CD14-positive monocyte (primary cell): ENCODE measurements around the gene NT5DC4. TPM values are rescaled to one million over a fixed set of nuclear protein-coding genes. Genes with fewer than 3 reads are reported as not detected.
A peak's percentile ranks its signal among the peaks of the same experiment; 100 is the strongest.

Source experiments
- DNase-seq, 3 donors: peaks; one replicate each; pipeline ENCODE4 v3.0.0-alpha.2; 2011 to 2022
- H2AFZ ChIP-seq: 2 replicates; pipeline ENCODE4 v1.6.0; 2012; ENCODE audit warnings: mild to moderate bottlenecking, low read depth, low read length, inconsistent platforms; ENCODE audit not compliant: insufficient read depth, poor library complexity, severe bottlenecking
- H3K27ac ChIP-seq, 2 donors: 1 replicate in 1 of 2; 2 replicates in 1 of 2; pipeline ENCODE4 v1.5.1; 2012 to 2013; ENCODE audit warnings: low read length in 2 of 2, control low read depth in 1 of 2, inconsistent platforms in 1 of 2, low read depth in 1 of 2, mild to moderate bottlenecking in 1 of 2
- H3K27me3 ChIP-seq, 2 donors: one replicate each; pipeline versions ENCODE4 v1.6.0 to v1.6.1; 2011 to 2013; ENCODE audit warnings: low read length in 2 of 2; ENCODE audit not compliant: control insufficient read depth in 2 of 2, insufficient read depth in 2 of 2
- H3K36me3 ChIP-seq, 2 donors: replicated peaks in 1 of 2; 1 replicate in 1 of 2; 2 replicates in 1 of 2; pipeline versions ENCODE4 v1.5.1 to v1.6.1; 2012 to 2013; ENCODE audit warnings: low read length in 2 of 2, control low read depth in 1 of 2, inconsistent platforms in 1 of 2, mild to moderate bottlenecking in 1 of 2; ENCODE audit not compliant: insufficient read depth in 2 of 2, control insufficient read depth in 1 of 2
- H3K4me1 ChIP-seq, 2 donors: 1 replicate in 1 of 2; 2 replicates in 1 of 2; pipeline versions ENCODE4 v1.5.1 to v1.6.1; 2012 to 2013; ENCODE audit warnings: low read length in 2 of 2, control low read depth in 1 of 2, inconsistent platforms in 1 of 2, mild to moderate bottlenecking in 1 of 2, moderate library complexity in 1 of 2; ENCODE audit not compliant: insufficient read depth in 2 of 2, control insufficient read depth in 1 of 2
- H3K4me2 ChIP-seq: replicated peaks from 2 replicates; pipeline ENCODE3; 2012; ENCODE audit warnings: low read length, moderate library complexity, mild to moderate bottlenecking; ENCODE audit not compliant: poor library complexity, severe bottlenecking; ENCODE audit errors: extremely low read depth
- H3K4me3 ChIP-seq, 3 experiments: fragments of 200-600 bp in 1 of 3; sonication (generic) in 1 of 3; replicated peaks in 1 of 3; 1 replicate in 2 of 3; 2 replicates in 1 of 3; pipeline ENCODE4 v1.5.1; 2011 to 2013; ENCODE audit warnings: low read length in 3 of 3, mild to moderate bottlenecking in 3 of 3, control low read depth in 2 of 3, low read depth in 2 of 3, inconsistent platforms in 1 of 3, moderate library complexity in 1 of 3
- H3K79me2 ChIP-seq: 2 replicates; pipeline ENCODE4 v1.6.0; 2012; ENCODE audit warnings: mild to moderate bottlenecking, control low read depth, inconsistent platforms, low read length, moderate library complexity; ENCODE audit not compliant: insufficient read depth
- H3K9ac ChIP-seq: 2 replicates; pipeline ENCODE4 v1.6.0; 2017; ENCODE audit warnings: low read length, mild to moderate bottlenecking; ENCODE audit not compliant: insufficient read depth, poor library complexity, severe bottlenecking
- H3K9me3 ChIP-seq, 2 donors: replicated peaks in 1 of 2; 1 replicate in 1 of 2; 2 replicates in 1 of 2; pipeline versions ENCODE4 v1.5.1 to v1.6.1; 2012 to 2013; ENCODE audit warnings: low read length in 2 of 2, control low read depth in 1 of 2; ENCODE audit not compliant: control insufficient read depth in 1 of 2, insufficient read depth in 1 of 2
- H4K20me1 ChIP-seq: 2 replicates; pipeline ENCODE4 v1.6.0; 2012; ENCODE audit warnings: mild to moderate bottlenecking, low read length, control low read depth, moderate library complexity; ENCODE audit not compliant: insufficient read depth
- H3K27ac Mint-ChIP-seq, 7 donors: one replicate each; pipeline ENCODE4 v1.8.0; 2020; ENCODE audit warnings: mild to moderate bottlenecking in 7 of 7, mixed read lengths in 7 of 7, moderate library complexity in 6 of 7, inconsistent platforms in 2 of 7
- H3K27me3 Mint-ChIP-seq, 3 donors: one replicate each; pipeline ENCODE4 v1.8.0; 2021 to 2022; ENCODE audit warnings: low read depth in 3 of 3, mild to moderate bottlenecking in 3 of 3, mixed read lengths in 3 of 3, moderate library complexity in 3 of 3, inconsistent platforms in 1 of 3
- H3K36me3 Mint-ChIP-seq, 2 donors: one replicate each; pipeline ENCODE4 v1.8.0; 2020; ENCODE audit warnings: mixed read lengths in 2 of 2, inconsistent platforms in 1 of 2, mild to moderate bottlenecking in 1 of 2
- H3K4me1 Mint-ChIP-seq: one replicate; pipeline ENCODE4 v1.8.0; 2020; ENCODE audit warnings: mild to moderate bottlenecking, mixed read lengths
- H3K4me3 Mint-ChIP-seq, 2 donors: one replicate each; pipeline ENCODE4 v1.8.0; 2020; ENCODE audit warnings: mild to moderate bottlenecking in 2 of 2, mixed read lengths in 2 of 2, moderate library complexity in 1 of 2
- H3K9me3 Mint-ChIP-seq, 7 donors: one replicate each; pipeline ENCODE4 v1.8.0; 2020 to 2022; ENCODE audit warnings: mixed read lengths in 7 of 7, mild to moderate bottlenecking in 6 of 7, moderate library complexity in 6 of 7, inconsistent platforms in 2 of 7
- WGBS: methylation state at CpG from one replicate; pipeline ENCODE4 v1.1.5; 2013; ENCODE audit warnings: missing lambda C conversion rate; ENCODE audit not compliant: insufficient coverage; 5-methylcytosine and 5-hydroxymethylcytosine counted together
- intact Hi-C, 2 donors: fragments of 100-400 bp; cut with micrococcal nuclease; formaldehyde crosslinking; loops; one replicate each; pipeline versions ENCODE4 v1.15.0 to v1.15.1; 2023
- polyA plus RNA-seq, 3 donors: library from polyadenylated mRNA; depleted of rRNA in 1 of 3; unstranded in 2 of 3; stranded (reverse) in 1 of 3; fragments of 300-500 nt in 2 of 3; fragments of >200 nt in 1 of 3; fragmentation: Illumina TruSeq in 2 of 3; gene quantifications; 1 replicate in 2 of 3; 2 replicates in 1 of 3; pipeline ENCODE4 v1.2.3, GENCODE V29; 2012 to 2021
- TF ChIP-seq, protein P1 (sequence below): fragments of 200-600 bp; IDR thresholded peaks from one replicate; pipeline ENCODE4 v1.8.0; 2022; ENCODE audit warnings: antibody characterized with exemption, mild to moderate bottlenecking

NT5DC4 gene
- polyA plus RNA-seq, 3 donors = 2.2 TPM; not detected in 2

DNA sequence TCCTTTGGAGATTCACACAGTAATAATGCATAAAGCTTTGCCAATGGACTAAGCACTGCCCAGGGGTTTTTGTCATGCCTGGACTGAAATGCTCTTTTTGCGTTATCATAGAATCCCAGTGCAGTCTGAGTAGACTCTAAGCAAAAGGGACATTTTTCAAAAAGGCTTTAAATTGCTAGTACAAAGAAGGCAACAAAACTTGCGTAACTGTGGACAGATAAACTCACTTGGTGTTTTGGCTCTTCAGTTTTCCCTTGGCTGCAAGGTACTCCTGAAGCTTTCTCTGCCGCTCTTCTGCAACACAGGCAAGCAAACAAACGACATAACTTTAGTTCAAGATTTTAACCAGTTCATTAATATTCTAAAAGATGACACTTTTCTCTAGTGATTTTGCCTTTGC, 41.5 kb downstream of the NT5DC4 start:
- peaks cover 72% of the 10 kb centered on the region for H3K79me2 ChIP-seq
- H4K20me1 ChIP-seq = no peaks in the 10 kb centered on the region
- H3K4me3 ChIP-seq = no peak overlapping the region
- TF ChIP-seq, protein P1, sequence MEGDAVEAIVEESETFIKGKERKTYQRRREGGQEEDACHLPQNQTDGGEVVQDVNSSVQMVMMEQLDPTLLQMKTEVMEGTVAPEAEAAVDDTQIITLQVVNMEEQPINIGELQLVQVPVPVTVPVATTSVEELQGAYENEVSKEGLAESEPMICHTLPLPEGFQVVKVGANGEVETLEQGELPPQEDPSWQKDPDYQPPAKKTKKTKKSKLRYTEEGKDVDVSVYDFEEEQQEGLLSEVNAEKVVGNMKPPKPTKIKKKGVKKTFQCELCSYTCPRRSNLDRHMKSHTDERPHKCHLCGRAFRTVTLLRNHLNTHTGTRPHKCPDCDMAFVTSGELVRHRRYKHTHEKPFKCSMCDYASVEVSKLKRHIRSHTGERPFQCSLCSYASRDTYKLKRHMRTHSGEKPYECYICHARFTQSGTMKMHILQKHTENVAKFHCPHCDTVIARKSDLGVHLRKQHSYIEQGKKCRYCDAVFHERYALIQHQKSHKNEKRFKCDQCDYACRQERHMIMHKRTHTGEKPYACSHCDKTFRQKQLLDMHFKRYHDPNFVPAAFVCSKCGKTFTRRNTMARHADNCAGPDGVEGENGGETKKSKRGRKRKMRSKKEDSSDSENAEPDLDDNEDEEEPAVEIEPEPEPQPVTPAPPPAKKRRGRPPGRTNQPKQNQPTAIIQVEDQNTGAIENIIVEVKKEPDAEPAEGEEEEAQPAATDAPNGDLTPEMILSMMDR = no peak
- no peaks in the 10 kb centered on the region for H3K9me3 Mint-ChIP-seq
- H3K27ac Mint-ChIP-seq = peak overlapping the region in 5 of 7 donors; percentile 11 to 63 (median 38)
- intact Hi-C loops = loop anchor here in 1 of 2 donors (5.0 kb wide), 1 partner anchor 35 kb away; no protein-coding TSS in a partner anchor
- DNase-seq = no peak
- H3K27me3 ChIP-seq = no peaks in the 10 kb centered on the region
- H3K4me3 Mint-ChIP-seq = no peak overlapping the region
- H3K4me2 ChIP-seq = no peak overlapping the region
- 100% methylated on average over 4 of the region's 4 CpGs for WGBS
- no peak overlapping the region for H2AFZ ChIP-seq
- H3K4me1 ChIP-seq = peaks cover 27 to 41% of the 10 kb centered on the region in 2 donors
- peak overlapping the region in 1 of 2 donors; percentile 54 for H3K27ac ChIP-seq
- H3K36me3 Mint-ChIP-seq = peaks cover 9 to 13% of the 10 kb centered on the region in 2 donors
- H3K9me3 ChIP-seq = no peaks in the 10 kb centered on the region
- H3K27me3 Mint-ChIP-seq = peaks cover 0 to 1% (median 0%) of the 10 kb centered on the region in 3 donors
- H3K4me1 Mint-ChIP-seq = peaks cover 40% of the 10 kb centered on the region
- peaks cover 0 to 22% of the 10 kb centered on the region in 2 donors for H3K36me3 ChIP-seq
- no peak overlapping the region for H3K9ac ChIP-seq

DNA sequence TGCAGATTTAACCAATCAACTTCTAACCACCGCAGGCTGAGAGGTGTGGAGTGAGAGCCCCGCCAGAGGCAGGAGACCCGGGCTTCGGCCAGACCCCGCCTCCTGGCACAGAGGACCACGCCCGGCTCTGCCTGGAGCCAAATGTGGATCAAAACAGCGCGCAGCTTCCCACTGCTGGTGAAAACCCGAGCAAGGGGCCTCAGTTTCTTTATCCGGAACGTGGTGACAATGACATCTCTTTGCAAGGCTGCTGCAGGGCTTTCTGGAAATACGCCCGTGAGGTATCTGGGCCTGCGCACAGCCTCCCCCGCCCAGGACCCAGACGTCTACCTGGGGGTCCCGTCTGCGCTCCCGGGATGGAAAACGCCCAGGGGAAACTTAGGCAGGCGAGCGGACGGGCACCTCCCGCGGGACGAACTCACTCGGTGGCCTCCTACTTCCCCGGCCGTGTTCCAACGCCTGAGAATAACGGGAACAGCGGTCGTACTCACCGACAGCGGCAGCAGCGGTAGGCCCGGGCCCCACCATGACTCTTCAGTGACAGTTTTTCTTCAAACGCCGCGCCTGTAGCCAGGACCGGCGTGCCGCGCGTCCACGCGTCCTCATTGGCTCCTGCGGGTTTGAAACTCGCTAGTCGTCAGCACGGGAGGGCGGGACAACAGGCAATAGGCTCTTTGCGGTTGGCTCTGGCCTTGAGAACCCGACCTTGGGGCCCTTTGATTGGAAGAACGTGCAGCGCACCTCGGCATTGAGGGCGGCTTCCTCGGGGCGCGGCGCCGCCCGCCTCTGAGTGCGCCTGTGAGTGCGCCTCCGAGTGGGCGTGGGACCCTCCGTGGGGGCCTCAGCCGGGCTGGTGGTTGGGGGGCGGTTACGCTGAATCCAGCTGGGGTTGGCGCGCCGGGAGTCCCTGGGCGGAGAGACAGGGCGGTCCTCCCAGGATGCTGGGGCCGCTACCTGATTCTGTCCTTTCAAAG, 43.5 kb downstream of the NT5DC4 start, which contains the start of gene CKAP2L:
Gene CKAP2L, minus strand, starts transcription at position 539 of the 974 bp plus-strand sequence. Its CDS starts 11 bp downstream, at position 528.
- Histone ChIP-seq H3K9me3 (no peaks in the 10 kb centered on the region), H2AFZ (peak within 1 kb of the TSS; percentile 94), H4K20me1 (no peaks in the 10 kb centered on the region), H3K4me1 (peaks cover 36 to 50% of the 10 kb centered on the region in 2 donors), H3K4me2 (peak within 1 kb of the TSS; percentile 97), H3K79me2 (peaks cover 51% of the 10 kb centered on the region), H3K4me3 (peak within 1 kb of the TSS; percentile 58 to 90 (median 64)), H3K27me3 (no peaks in the 10 kb centered on the region), H3K9ac (peak within 1 kb of the TSS; percentile 66), H3K36me3 (peaks cover 0 to 10% of the 10 kb centered on the region in 2 donors), H3K27ac (peak within 1 kb of the TSS in 1 of 2 donors; percentile 81)
- intact Hi-C loops = loop anchor here (5.0 kb wide), 2 partner anchors 33 to 38 kb away; no protein-coding TSS in a partner anchor
- Mint-ChIP-seq H3K27me3 (peaks cover 0 to 3% (median 0%) of the 10 kb centered on the region in 3 donors), H3K27ac (peak within 1 kb of the TSS; percentile 74 to 95 (median 89)), H3K4me3 (peak within 1 kb of the TSS; percentile 89 to 93), H3K36me3 (peaks cover 3 to 4% of the 10 kb centered on the region in 2 donors), H3K4me1 (peaks cover 50% of the 10 kb centered on the region), H3K9me3 (peaks cover 0 to 2% (median 0%) of the 10 kb centered on the region in 7 donors)
- TF ChIP-seq, protein P1 = no peak
- WGBS = under 1% methylated on average over 65 of the region's 79 CpGs
- peak; percentile 94 to 97 (median 95) for DNase-seq
